Heart left ventricle (tissue), 13 donors: ENCODE measurements around the gene WRAP53.

Experiments
- POLR2A ChIP-seq, 2 donors: fragments of 450-650 bp; IDR thresholded peaks; one replicate each; pipeline ENCODE4 v1.6.1; 2017; ENCODE audit warnings: antibody characterized with exemption in 2 of 2, mild to moderate bottlenecking in 2 of 2, moderate library complexity in 2 of 2
- TF ChIP-seq, protein P1 (sequence below), 12 donors: fragments of 200-600 bp; sonication (generic) in 4 of 12; IDR thresholded peaks; one replicate each; pipeline versions ENCODE4 v1.5.0 to v1.8.0; 2018 to 2022; ENCODE audit warnings: antibody characterized with exemption in 12 of 12, mild to moderate bottlenecking in 5 of 12
- donor health status: ischemic (EF 13 %, LVEDD 7.1; RV severe dilation, severe dysfunction).
- donor health status: DM: no; HTN: yes; CAD: no.
- donor health status: DM: no; HTN: no; CAD: no.
- donor health status: ischemic (EF 25% LVEDD 6.9; RV normal size, moderate dysfunction).
- donor health status: ischemic (EF 25% LVEDD 5.7; RV mildly dilated, moderate dysfunction).
- donor health status: ischemic (EF 35%, LVEDD 5.7; RV mildly dilated, moderate dysfunction).
- donor health status: nonischemic (EF 11% LVEDD 7.7; RV severe dilation, severe dysfunction).
- donor health status: DM: yes; HTN: yes; CAD: no.
- donor health status: PGD.
- donor health status: ischemic (EF 29% LVEDD 5.4; RV normal size, mild dysfunction).
- donor health status: nonischemic (EF 23%, LVEDD 6.1; RV moderate dilation, normal function).

- no peak for TF ChIP-seq POLR2A (IDR thresholded peaks at IDR 0.05)
- TF ChIP-seq, protein P1, sequence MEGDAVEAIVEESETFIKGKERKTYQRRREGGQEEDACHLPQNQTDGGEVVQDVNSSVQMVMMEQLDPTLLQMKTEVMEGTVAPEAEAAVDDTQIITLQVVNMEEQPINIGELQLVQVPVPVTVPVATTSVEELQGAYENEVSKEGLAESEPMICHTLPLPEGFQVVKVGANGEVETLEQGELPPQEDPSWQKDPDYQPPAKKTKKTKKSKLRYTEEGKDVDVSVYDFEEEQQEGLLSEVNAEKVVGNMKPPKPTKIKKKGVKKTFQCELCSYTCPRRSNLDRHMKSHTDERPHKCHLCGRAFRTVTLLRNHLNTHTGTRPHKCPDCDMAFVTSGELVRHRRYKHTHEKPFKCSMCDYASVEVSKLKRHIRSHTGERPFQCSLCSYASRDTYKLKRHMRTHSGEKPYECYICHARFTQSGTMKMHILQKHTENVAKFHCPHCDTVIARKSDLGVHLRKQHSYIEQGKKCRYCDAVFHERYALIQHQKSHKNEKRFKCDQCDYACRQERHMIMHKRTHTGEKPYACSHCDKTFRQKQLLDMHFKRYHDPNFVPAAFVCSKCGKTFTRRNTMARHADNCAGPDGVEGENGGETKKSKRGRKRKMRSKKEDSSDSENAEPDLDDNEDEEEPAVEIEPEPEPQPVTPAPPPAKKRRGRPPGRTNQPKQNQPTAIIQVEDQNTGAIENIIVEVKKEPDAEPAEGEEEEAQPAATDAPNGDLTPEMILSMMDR (IDR thresholded peaks at IDR 0.05), result no peak
Measured at GRCh38 chr17:7707858-7708750, 19.8 kb downstream of the WRAP53 start.
